ENCODE results near the gene C22orf39. TPM values are rescaled to one million over a fixed set of nuclear protein-coding genes. Genes with fewer than 3 reads are reported as not detected.

C22orf39 gene
- total RNA-seq, 1 experiment from 2014 or later, result 19.3 TPM

DNA sequence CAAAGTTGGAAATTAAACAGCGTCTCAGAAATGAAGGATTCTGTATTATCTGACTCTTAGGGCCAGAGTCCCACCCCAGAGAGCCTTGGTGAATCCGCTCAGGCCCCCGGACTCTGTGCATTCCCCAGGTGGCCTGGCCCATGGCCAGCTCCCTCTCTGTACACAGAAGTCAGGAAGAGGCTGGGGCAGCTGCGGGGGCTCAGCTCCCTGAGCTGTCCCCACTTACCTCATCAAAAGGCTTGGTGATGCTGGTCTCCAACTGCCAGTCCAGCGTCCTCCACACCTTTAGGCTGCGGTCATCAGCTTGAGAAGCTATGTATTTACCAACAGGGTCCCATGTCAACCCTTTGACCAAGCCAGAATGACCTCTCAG is 51.0 kb downstream of the C22orf39 start:
- Histone ChIP-seq H2BK15ac (ENCODE audit: low read depth, low read length) (no peak overlapping the region), H4K8ac (replicated peaks; ENCODE audit: insufficient read length, low read depth, low read length) (no peak overlapping the region), H3K9ac (ENCODE audit: extremely low read depth, insufficient read length, low read length) (no peak overlapping the region), H3K79me2 (ENCODE audit: insufficient read depth, low read length) (no peaks in the 10 kb centered on the region), H4K5ac (ENCODE audit: insufficient read length, low read depth, low read length) (no peak overlapping the region), H3K27me3 (ENCODE audit: insufficient read depth, low read length) (no peaks in the 10 kb centered on the region), H2BK120ac (ENCODE audit: low read depth, low read length, poor library complexity, severe bottlenecking) (no peak overlapping the region), H2BK20ac (ENCODE audit: low read depth, low read length, poor library complexity, severe bottlenecking) (no peak overlapping the region), H3K9me3 (ENCODE audit: control insufficient read depth, low read depth, low read length) (no peaks in the 10 kb centered on the region), H3K56ac (ENCODE audit: insufficient read length, low read depth, low read length) (no peak overlapping the region), H3K14ac (ENCODE audit: insufficient read depth, low read length) (no peak overlapping the region), H3T11ph (ENCODE audit: low read length) (no peak overlapping the region), H3K4me1 (ENCODE audit: insufficient read depth, low read length) (no peaks in the 10 kb centered on the region), H2AFZ (ENCODE audit: low read length) (no peak overlapping the region), H4K91ac (ENCODE audit: insufficient read length, low read depth, low read length) (no peak overlapping the region), H3K23ac (ENCODE audit: insufficient read length, low read depth, low read length) (no peak overlapping the region), H4K20me1 (ENCODE audit: control insufficient read depth, insufficient read depth, insufficient read length) (no peaks in the 10 kb centered on the region), H3K23me2 (ENCODE audit: insufficient read length, low read depth, low read length, poor library complexity, severe bottlenecking) (no peaks in the 10 kb centered on the region), H3K4ac (ENCODE audit: low read depth, low read length) (no peak overlapping the region), H3K4me2 (ENCODE audit: insufficient read depth, insufficient read length, low read length) (no peak overlapping the region), H2BK12ac (ENCODE audit: insufficient read length, low read depth, low read length) (no peak overlapping the region), H3K27ac (ENCODE audit: insufficient read length, low read depth, low read length) (no peak overlapping the region), H3K18ac (ENCODE audit: insufficient read length, low read depth, low read length) (no peak overlapping the region), H2BK5ac (ENCODE audit: insufficient read length, low read length) (no peak overlapping the region), H2AK5ac (ENCODE audit: insufficient read length, low read length) (no peak overlapping the region), H3K79me1 (ENCODE audit: insufficient read depth, low read depth, low read length, poor library complexity, severe bottlenecking) (no peaks in the 10 kb centered on the region)
- H3K4me1 Mint-ChIP-seq, result no peaks in the 10 kb centered on the region
- no peak for DNase-seq
- no CpG with 5 or more reads among the region's 6 CpGs for WGBS (ENCODE audit: extremely low coverage, insufficient read length, low lambda C conversion rate)
- TF ChIP-seq CTCF (conservative IDR thresholded peaks at IDR 0.05), result no peak
- H3K36me3 Mint-ChIP-seq (ENCODE audit: insufficient read depth in 1 of 3, low read depth in 3 of 3), result peaks cover 12 to 78% (median 51%) of the 10 kb centered on the region in 3 experiments; a peak in 6 of 7 replicates
- H3K9me3 Mint-ChIP-seq, result no peaks in the 10 kb centered on the region
- no peaks in the 10 kb centered on the region; the same call in 1 of the 2 replicates for H3K27me3 Mint-ChIP-seq (ENCODE audit: low read depth)
- no peak overlapping the region for H3K27ac Mint-ChIP-seq
- H3K4me3 Mint-ChIP-seq, result no peak overlapping the region

Measured in H9 (cell line).